IMR-90 (cell line): Measurements from ENCODE around the gene MTMR3. TPM values are rescaled to one million over a fixed set of nuclear protein-coding genes. Genes with fewer than 3 reads are reported as not detected.

Source experiments
- ATAC-seq: fragments of 200-7000 bp; cut with Tn5 transposase; 2 replicates; pipeline ENCODE4 v1.9.1; 2020; ENCODE audit warnings: low read depth, mild to moderate bottlenecking, moderate library complexity
- BruUV-seq: library from RNA; stranded (reverse); fragments of 400-500 nt; replicated peaks from 2 replicates; lab custom pipeline; 2021; lab: Mats Ljungman, UMichigan
- CTCF ChIA-PET: fragments of 300-600 bp; formaldehyde crosslinking; extraction: SDS; loops from one replicate; lab custom pipeline; 2021; ENCODE audit warnings: antibody characterized with exemption; lab: Yijun Ruan, JAX
- POLR2A ChIA-PET: fragments of 300-600 bp; sonication (Branson Sonifier 250); formaldehyde crosslinking; loops from one replicate; lab custom pipeline; 2022; ENCODE audit warnings: antibody characterized with exemption; ENCODE audit not compliant: unreplicated experiment; lab: Charles Lee
- DNase-seq: peaks from one replicate; pipeline ENCODE4 v3.0.0; 2013
- H2AFZ ChIP-seq: replicated peaks from 2 replicates; pipeline ENCODE3; 2013; ENCODE audit warnings: low read length, mild to moderate bottlenecking; ENCODE audit not compliant: poor library complexity
- H2AK5ac ChIP-seq: 2 replicates; pipeline ENCODE4 v1.6.1; 2013; ENCODE audit warnings: low read depth, low read length, inconsistent platforms
- H2AK9ac ChIP-seq: replicated peaks from 2 replicates; pipeline ENCODE3; 2013; ENCODE audit warnings: mild to moderate bottlenecking, low read depth, low read length, moderate library complexity; ENCODE audit not compliant: poor library complexity
- H2BK120ac ChIP-seq: 2 replicates; pipeline ENCODE4 v1.6.1; 2013; ENCODE audit warnings: low read depth, low read length, inconsistent platforms
- H2BK15ac ChIP-seq: 3 replicates; pipeline ENCODE4 v1.6.1; 2013; ENCODE audit warnings: low read depth, low read length, inconsistent platforms
- H2BK20ac ChIP-seq: 2 replicates; pipeline ENCODE4 v1.6.1; 2013; ENCODE audit warnings: low read depth, mild to moderate bottlenecking, inconsistent platforms, low read length, moderate library complexity
- H2BK5ac ChIP-seq: 2 replicates; pipeline ENCODE4 v1.6.1; 2013; ENCODE audit warnings: mild to moderate bottlenecking, low read depth, low read length, inconsistent platforms; ENCODE audit not compliant: poor library complexity, severe bottlenecking
- H3K14ac ChIP-seq: replicated peaks from 2 replicates; pipeline ENCODE4 v1.6.1; 2013; ENCODE audit warnings: low read depth, low read length, inconsistent platforms
- H3K18ac ChIP-seq: 2 replicates; pipeline ENCODE4 v1.6.1; 2013; ENCODE audit warnings: low read depth, low read length, control low read depth
- H3K23ac ChIP-seq: 2 replicates; pipeline ENCODE4 v1.6.1; 2013; ENCODE audit warnings: low read depth, low read length, inconsistent platforms
- H3K27ac ChIP-seq: 2 replicates; pipeline ENCODE4 v1.5.1; 2013; ENCODE audit warnings: mild to moderate bottlenecking, control low read depth, low read length; ENCODE audit not compliant: insufficient read depth
- H3K27me3 ChIP-seq: 2 replicates; pipeline ENCODE4 v1.6.1; 2013; ENCODE audit warnings: low read length; ENCODE audit not compliant: control insufficient read depth, insufficient read depth
- H3K36me3 ChIP-seq: 2 replicates; pipeline ENCODE4 v1.6.1; 2013; ENCODE audit warnings: low read length, mixed read lengths; ENCODE audit not compliant: control insufficient read depth, insufficient read depth
- H3K4ac ChIP-seq: 2 replicates; pipeline ENCODE4 v1.6.1; 2013; ENCODE audit warnings: low read depth, low read length, inconsistent platforms
- H3K4me1 ChIP-seq: 2 replicates; pipeline ENCODE4 v1.6.1; 2013; ENCODE audit warnings: low read length, mixed read lengths; ENCODE audit not compliant: control insufficient read depth, insufficient read depth
- H3K4me2 ChIP-seq: 2 replicates; pipeline ENCODE4 v1.6.1; 2013; ENCODE audit warnings: low read depth, mild to moderate bottlenecking, control low read depth, low read length, moderate library complexity
- H3K4me3 ChIP-seq: 2 replicates; pipeline ENCODE4 v1.5.1; 2013; ENCODE audit warnings: low read depth, mild to moderate bottlenecking, control low read depth, low read length, moderate library complexity; ENCODE audit not compliant: insufficient read depth
- H3K56ac ChIP-seq: 2 replicates; pipeline ENCODE4 v1.6.1; 2013; ENCODE audit warnings: low read length, inconsistent platforms; ENCODE audit not compliant: insufficient read depth; ENCODE audit errors: extremely low read depth
- H3K79me1 ChIP-seq, 2 experiments: 2 replicates each; pipeline ENCODE4 v1.6.1; 2013; ENCODE audit warnings: low read length in 2 of 2, inconsistent platforms in 1 of 2, low read depth in 1 of 2
- H3K9ac ChIP-seq: 2 replicates; pipeline ENCODE4 v1.6.1; 2013; ENCODE audit warnings: low read depth, low read length, control low read depth
- H3K9me1 ChIP-seq: 2 replicates; pipeline ENCODE4 v1.6.1; 2013; ENCODE audit warnings: low read length, inconsistent platforms; ENCODE audit not compliant: insufficient read depth
- H3K9me3 ChIP-seq: 2 replicates; pipeline ENCODE4 v1.6.1; 2013; ENCODE audit warnings: low read length; ENCODE audit not compliant: control insufficient read depth, insufficient read depth
- H4K20me1 ChIP-seq: 2 replicates; pipeline ENCODE4 v1.6.1; 2013; ENCODE audit warnings: low read length, inconsistent platforms; ENCODE audit not compliant: insufficient read depth
- H4K5ac ChIP-seq: 2 replicates; pipeline ENCODE4 v1.6.1; 2013; ENCODE audit warnings: mild to moderate bottlenecking, low read depth, low read length, control low read depth
- H4K8ac ChIP-seq, 2 experiments: 2 replicates each; pipeline ENCODE4 v1.6.1; 2013; ENCODE audit warnings: low read depth in 2 of 2, low read length in 2 of 2, control low read depth in 1 of 2, inconsistent platforms in 1 of 2
- H4K91ac ChIP-seq: 2 replicates; pipeline ENCODE4 v1.6.1; 2013; ENCODE audit warnings: low read depth, low read length, inconsistent platforms; ENCODE audit not compliant: insufficient read depth
- CTCF ChIP-seq: conservative IDR thresholded peaks from 2 replicates; pipeline ENCODE4 v1.5.1; 2012; ENCODE audit warnings: mild to moderate bottlenecking, low read depth, low read length, improper control_type of control experiment
- MAFK ChIP-seq: IDR thresholded peaks from 2 replicates; pipeline ENCODE4 v1.6.1; 2012; ENCODE audit warnings: low read depth, low read length, improper control_type of control experiment
- MAZ ChIP-seq: IDR thresholded peaks from 2 replicates; pipeline ENCODE4 v1.6.1; 2012; ENCODE audit warnings: low read depth, mild to moderate bottlenecking, low read length, improper control_type of control experiment, moderate library complexity, borderline replicate concordance
- NFE2L2 ChIP-seq: fragments of 150-350 bp; IDR thresholded peaks from 2 replicates; pipeline ENCODE4 v1.6.1; 2016; ENCODE audit warnings: low read depth, mild to moderate bottlenecking, low read length
- POLR2A ChIP-seq: IDR thresholded peaks from 2 replicates; pipeline ENCODE4 v1.6.1; 2012; ENCODE audit warnings: mild to moderate bottlenecking, low read depth, low read length
- RCOR1 ChIP-seq: IDR thresholded peaks from 2 replicates; pipeline ENCODE4 v1.6.1; 2012; ENCODE audit warnings: mild to moderate bottlenecking, low read length, improper control_type of control experiment; ENCODE audit not compliant: insufficient replicate concordance
- SMC3 ChIP-seq: fragments of 150-350 bp; IDR thresholded peaks from 2 replicates; pipeline ENCODE4 v1.6.1; 2016; ENCODE audit warnings: low read depth, mild to moderate bottlenecking, antibody characterized with exemption, low read length, moderate library complexity
- WGBS, 2 experiments: methylation state at CpG; one replicate each; pipeline versions ENCODE4 v1.1.5 to v1.1.7; 2013; ENCODE audit warnings: missing lambda C conversion rate in 2 of 2; ENCODE audit not compliant: insufficient read length in 1 of 2; ENCODE audit errors: extremely low coverage in 2 of 2; 5-methylcytosine and 5-hydroxymethylcytosine counted together
- dilution Hi-C: fragments of 300-500 bp; cut with HindIII; formaldehyde crosslinking; loops from one replicate; pipeline ENCODE4 v1.14.3; 2018; ENCODE audit warnings: low sequenced_read_pairs; ENCODE audit not compliant: unreplicated experiment
- in situ Hi-C: fragments of 300-500 bp; cut with MboI; formaldehyde crosslinking; loops from 3 replicates; pipeline ENCODE4 v1.14.3; 2019; ENCODE audit warnings: low sequenced_read_pairs, inconsistent platforms, mixed read lengths
- intact Hi-C: fragments of 100-400 bp; cut with micrococcal nuclease; formaldehyde crosslinking; loops from 2 replicates; pipeline ENCODE4 v1.10.0; 2022
- polyA plus RNA-seq, 3 experiments: library from polyadenylated mRNA; depleted of rRNA; stranded (reverse); fragments of >200 nt; gene quantifications; 2 replicates each; pipeline ENCODE4 v1.2.3, GENCODE V29; 2012; ENCODE audit warnings: low replicate concordance in 1 of 3
- total RNA-seq: library from RNA; depleted of rRNA; stranded (reverse); fragments of >200 nt; gene quantifications from 2 replicates; pipeline ENCODE4 v1.2.3, GENCODE V29; 2012

Gene MTMR3
- total and polyA plus RNA-seq, 2 of the 4 experiments (the other 2 are of a cell fraction) = 21.3 to 29.4 TPM

- H3K9me1 ChIP-seq = peaks cover 8% of the 10 kb centered on the region; the same call in 1 of the 2 replicates
- H3K18ac ChIP-seq = 0 out of 2 replicates have a peak overlapping the region, but pooled peaks have one; percentile 18
- TF ChIP-seq RCOR1 (no peak), SMC3 (no peak), NFE2L2 (no peak), MAZ (no peak), CTCF (no peak), POLR2A (no peak), MAFK (no peak)
- peaks cover 25 to 75% of the 10 kb centered on the region in 2 experiments for H3K79me1 ChIP-seq
- no peak overlapping the region for H3K56ac ChIP-seq
- no peaks in the 10 kb centered on the region for H3K36me3 ChIP-seq
- H2AFZ ChIP-seq = no peak overlapping the region
- H2BK5ac ChIP-seq = no peak overlapping the region
- no peak overlapping the region for H2AK9ac ChIP-seq
- no peak overlapping the region for H4K8ac ChIP-seq
- POLR2A ChIA-PET = no interaction called here
- peaks cover 1% of the 10 kb centered on the region for H3K4me1 ChIP-seq
- dilution Hi-C loops (no loop called here), in situ Hi-C loops (no loop called here), intact Hi-C loops (no loop called here)
- no CpG with 5 or more reads among the region's 1 CpG for WGBS, 2 experiments
- no peaks in the 10 kb centered on the region for H3K9me3 ChIP-seq
- no peak overlapping the region for H4K91ac ChIP-seq
- no peak overlapping the region for H3K4me3 ChIP-seq
- H3K27me3 ChIP-seq = no peaks in the 10 kb centered on the region
- H4K20me1 ChIP-seq = peaks cover 65% of the 10 kb centered on the region
- no peak overlapping the region for H2BK120ac ChIP-seq
- ATAC-seq (no peak), DNase-seq (no peak)
- BruUV-seq = no TSS peak
- no peak overlapping the region for H2BK15ac ChIP-seq
- no peak overlapping the region for H4K5ac ChIP-seq
- H3K4me2 ChIP-seq = no peak overlapping the region
- peak overlapping the region; percentile 3; the same call in 1 of the 2 replicates for H3K14ac ChIP-seq
- CTCF ChIA-PET = interaction anchor here (0.9 kb wide), 1 partner anchor 11 kb away, joined by 3 read pairs; no protein-coding TSS in a partner anchor
- H3K4ac ChIP-seq = peak overlapping the region; percentile 33; the same call in 1 of the 2 replicates
- no peak overlapping the region for H2BK20ac ChIP-seq
- no peak overlapping the region for H2AK5ac ChIP-seq
- H3K27ac ChIP-seq = no peak overlapping the region
- no peak overlapping the region for H3K9ac ChIP-seq
- H3K23ac ChIP-seq = no peak overlapping the region
Observed at GRCh38 chr22:29901354-29901753, 18.4 kb downstream of the MTMR3 start.
